ENCODE measurements around the gene NEFH. TPM values are rescaled to one million over a fixed set of nuclear protein-coding genes. Genes with fewer than 3 reads are reported as not detected.

NEFH gene
- polyA plus RNA-seq, 1 of the 3 experiments (the other 2 are of a cell fraction), result 3.5 TPM

DNA sequence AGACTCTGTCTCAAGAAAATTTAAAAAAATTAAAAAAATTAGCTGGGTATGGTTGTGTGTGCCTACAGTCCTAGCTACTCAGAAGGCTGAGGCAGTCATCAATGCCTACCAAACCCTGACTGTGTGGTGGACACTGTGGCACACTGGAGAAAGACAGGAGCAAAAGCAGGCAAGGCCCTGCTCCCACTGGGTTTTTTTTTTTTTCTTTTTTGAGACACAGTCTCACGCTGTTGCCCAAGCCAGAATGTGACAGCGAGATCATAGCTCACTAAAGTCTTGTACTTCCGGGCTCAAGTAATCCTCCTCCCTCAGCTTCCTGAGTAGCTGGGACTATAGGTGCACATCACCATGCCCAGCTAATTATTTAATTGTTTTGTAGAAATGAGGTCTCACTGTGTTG, 4.6 kb downstream of the NEFH start:
- Histone ChIP-seq H3K27ac (ENCODE audit: low read depth in 2 of 2, low read length in 1 of 2) (no peak overlapping the region), H3K4me1 (ENCODE audit: control insufficient read depth in 1 of 2, insufficient read depth in 2 of 2, low read depth in 1 of 2, low read length in 1 of 2) (peaks cover 0 to 10% of the 10 kb centered on the region in 2 experiments; a peak in 1 of 4 replicates), H2AFZ (ENCODE audit: low read depth) (no peak overlapping the region), H3K9ac (no peak overlapping the region), H3K79me2 (ENCODE audit: insufficient read depth) (no peaks in the 10 kb centered on the region), H3K27me3 (ENCODE audit: insufficient read depth) (peaks cover 8% of the 10 kb centered on the region; the same call in 1 of the 2 replicates), H3K4me2 (no peak overlapping the region), H3K9me2 (no peaks in the 10 kb centered on the region), H4K20me1 (ENCODE audit: insufficient read depth) (no peaks in the 10 kb centered on the region), H3K36me3 (replicated peaks in 1 of 2; ENCODE audit: control insufficient read depth in 1 of 2, insufficient read depth in 2 of 2, low read length in 1 of 2) (no peaks in the 10 kb centered on the region), H3K9me3 (no peaks in the 10 kb centered on the region), H3K4me3 (ENCODE audit: low read depth in 2 of 2, low read length in 1 of 2) (no peak overlapping the region), H3F3A (replicated peaks; ENCODE audit: insufficient read depth) (no peaks in the 10 kb centered on the region)
- CTCF ChIA-PET, result no interaction called here
- DNase-seq, result no peak
- WGBS (ENCODE audit: low lambda C conversion rate), result 94% methylated on average over 3 of the region's 3 CpGs
- TF ChIP-seq RCOR1 (IDR thresholded peaks at IDR 0.05; ENCODE audit: low read length), result no peak
- TF ChIP-seq SIN3A (IDR thresholded peaks at IDR 0.05; ENCODE audit: borderline replicate concordance, low read depth, low read length), result no peak
- no peak for TF ChIP-seq RXRA (IDR thresholded peaks at IDR 0.05; ENCODE audit: borderline replicate concordance, low read depth)
- TF ChIP-seq, protein P1, sequence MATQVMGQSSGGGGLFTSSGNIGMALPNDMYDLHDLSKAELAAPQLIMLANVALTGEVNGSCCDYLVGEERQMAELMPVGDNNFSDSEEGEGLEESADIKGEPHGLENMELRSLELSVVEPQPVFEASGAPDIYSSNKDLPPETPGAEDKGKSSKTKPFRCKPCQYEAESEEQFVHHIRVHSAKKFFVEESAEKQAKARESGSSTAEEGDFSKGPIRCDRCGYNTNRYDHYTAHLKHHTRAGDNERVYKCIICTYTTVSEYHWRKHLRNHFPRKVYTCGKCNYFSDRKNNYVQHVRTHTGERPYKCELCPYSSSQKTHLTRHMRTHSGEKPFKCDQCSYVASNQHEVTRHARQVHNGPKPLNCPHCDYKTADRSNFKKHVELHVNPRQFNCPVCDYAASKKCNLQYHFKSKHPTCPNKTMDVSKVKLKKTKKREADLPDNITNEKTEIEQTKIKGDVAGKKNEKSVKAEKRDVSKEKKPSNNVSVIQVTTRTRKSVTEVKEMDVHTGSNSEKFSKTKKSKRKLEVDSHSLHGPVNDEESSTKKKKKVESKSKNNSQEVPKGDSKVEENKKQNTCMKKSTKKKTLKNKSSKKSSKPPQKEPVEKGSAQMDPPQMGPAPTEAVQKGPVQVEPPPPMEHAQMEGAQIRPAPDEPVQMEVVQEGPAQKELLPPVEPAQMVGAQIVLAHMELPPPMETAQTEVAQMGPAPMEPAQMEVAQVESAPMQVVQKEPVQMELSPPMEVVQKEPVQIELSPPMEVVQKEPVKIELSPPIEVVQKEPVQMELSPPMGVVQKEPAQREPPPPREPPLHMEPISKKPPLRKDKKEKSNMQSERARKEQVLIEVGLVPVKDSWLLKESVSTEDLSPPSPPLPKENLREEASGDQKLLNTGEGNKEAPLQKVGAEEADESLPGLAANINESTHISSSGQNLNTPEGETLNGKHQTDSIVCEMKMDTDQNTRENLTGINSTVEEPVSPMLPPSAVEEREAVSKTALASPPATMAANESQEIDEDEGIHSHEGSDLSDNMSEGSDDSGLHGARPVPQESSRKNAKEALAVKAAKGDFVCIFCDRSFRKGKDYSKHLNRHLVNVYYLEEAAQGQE (IDR thresholded peaks at IDR 0.05; ENCODE audit: low read depth, low read length), result no peak
- no peak for TF ChIP-seq GATA2 (CRISPR knock-in tag; IDR thresholded peaks at IDR 0.05)
- TF ChIP-seq, protein P2, sequence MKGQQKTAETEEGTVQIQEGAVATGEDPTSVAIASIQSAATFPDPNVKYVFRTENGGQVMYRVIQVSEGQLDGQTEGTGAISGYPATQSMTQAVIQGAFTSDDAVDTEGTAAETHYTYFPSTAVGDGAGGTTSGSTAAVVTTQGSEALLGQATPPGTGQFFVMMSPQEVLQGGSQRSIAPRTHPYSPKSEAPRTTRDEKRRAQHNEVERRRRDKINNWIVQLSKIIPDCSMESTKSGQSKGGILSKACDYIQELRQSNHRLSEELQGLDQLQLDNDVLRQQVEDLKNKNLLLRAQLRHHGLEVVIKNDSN (IDR thresholded peaks at IDR 0.05; ENCODE audit: borderline replicate concordance, low read depth), result no peak
- no peak for TF ChIP-seq RFX5 (IDR thresholded peaks at IDR 0.05; ENCODE audit: low read length)
- TF ChIP-seq TAF1 (IDR thresholded peaks at IDR 0.05; ENCODE audit: borderline replicate concordance, low read depth, low read length), result no peak
- POLR2A ChIA-PET, result no interaction called here

DNA sequence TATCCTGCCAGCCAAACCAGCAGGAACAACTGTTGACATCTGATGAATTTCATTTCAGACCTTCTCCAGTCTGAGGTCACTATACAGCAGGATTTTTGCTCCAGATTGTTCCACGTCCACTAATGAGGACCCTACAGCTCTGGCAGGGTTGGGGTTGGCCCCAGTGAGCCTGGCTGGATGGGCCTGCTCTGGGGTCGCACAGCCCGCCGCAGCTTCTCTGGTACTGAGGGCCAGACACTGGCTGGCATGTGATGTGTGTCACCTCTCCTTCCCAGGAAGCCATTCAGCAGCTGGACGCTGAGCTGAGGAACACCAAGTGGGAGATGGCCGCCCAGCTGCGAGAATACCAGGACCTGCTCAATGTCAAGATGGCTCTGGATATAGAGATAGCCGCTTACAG, 5.4 kb downstream of the NEFH start:
- POLR2A ChIA-PET, result no interaction called here
- no peak overlapping the region for H3K4me3 ChIP-seq (ENCODE audit: low read depth in 2 of 2, low read length in 1 of 2)
- no peak overlapping the region for H3K9ac ChIP-seq
- H4K20me1 ChIP-seq (ENCODE audit: insufficient read depth), result no peaks in the 10 kb centered on the region
- H3F3A ChIP-seq (replicated peaks; ENCODE audit: insufficient read depth), result no peaks in the 10 kb centered on the region
- no peak for DNase-seq
- peaks cover 0 to 7% of the 10 kb centered on the region in 2 experiments; a peak in 1 of 4 replicates for H3K4me1 ChIP-seq (ENCODE audit: control insufficient read depth in 1 of 2, insufficient read depth in 2 of 2, low read depth in 1 of 2, low read length in 1 of 2)
- H3K79me2 ChIP-seq (ENCODE audit: insufficient read depth), result no peaks in the 10 kb centered on the region
- no peaks in the 10 kb centered on the region for H3K36me3 ChIP-seq (replicated peaks in 1 of 2; ENCODE audit: control insufficient read depth in 1 of 2, insufficient read depth in 2 of 2, low read length in 1 of 2)
- no peaks in the 10 kb centered on the region for H3K9me2 ChIP-seq
- H3K27me3 ChIP-seq (ENCODE audit: insufficient read depth), result peaks cover under 1% of the 10 kb centered on the region; the same call in 1 of the 2 replicates
- H2AFZ ChIP-seq (ENCODE audit: low read depth), result no peak overlapping the region
- CTCF ChIA-PET, result no interaction called here
- H3K9me3 ChIP-seq, result no peaks in the 10 kb centered on the region
- WGBS (ENCODE audit: low lambda C conversion rate), result 88% methylated on average over 5 of the region's 8 CpGs
- no peak overlapping the region for H3K4me2 ChIP-seq
- no peak overlapping the region for H3K27ac ChIP-seq (ENCODE audit: low read depth in 2 of 2, low read length in 1 of 2)
- TF ChIP-seq, protein P3, sequence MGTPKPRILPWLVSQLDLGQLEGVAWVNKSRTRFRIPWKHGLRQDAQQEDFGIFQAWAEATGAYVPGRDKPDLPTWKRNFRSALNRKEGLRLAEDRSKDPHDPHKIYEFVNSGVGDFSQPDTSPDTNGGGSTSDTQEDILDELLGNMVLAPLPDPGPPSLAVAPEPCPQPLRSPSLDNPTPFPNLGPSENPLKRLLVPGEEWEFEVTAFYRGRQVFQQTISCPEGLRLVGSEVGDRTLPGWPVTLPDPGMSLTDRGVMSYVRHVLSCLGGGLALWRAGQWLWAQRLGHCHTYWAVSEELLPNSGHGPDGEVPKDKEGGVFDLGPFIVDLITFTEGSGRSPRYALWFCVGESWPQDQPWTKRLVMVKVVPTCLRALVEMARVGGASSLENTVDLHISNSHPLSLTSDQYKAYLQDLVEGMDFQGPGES (IDR thresholded peaks at IDR 0.05; ENCODE audit: low read depth, low read length), result no peak
- TF ChIP-seq RAD21 (IDR thresholded peaks at IDR 0.05; ENCODE audit: low read length), result no peak
- no peak for TF ChIP-seq MXI1 (IDR thresholded peaks at IDR 0.05; ENCODE audit: low read depth, low read length)
- no peak for TF ChIP-seq NFIC (IDR thresholded peaks at IDR 0.05; ENCODE audit: borderline replicate concordance)
- no peak for TF ChIP-seq MEF2A (IDR thresholded peaks at IDR 0.05; ENCODE audit: borderline replicate concordance, low read depth)
- no peak for TF ChIP-seq EZH2phosphoT487 (IDR thresholded peaks at IDR 0.05; ENCODE audit: borderline replicate concordance, low read depth)
- TF ChIP-seq POLR2AphosphoS5 (IDR thresholded peaks at IDR 0.05; ENCODE audit: low read depth, low read length), result no peak
- TF ChIP-seq SIN3A (IDR thresholded peaks at IDR 0.05; ENCODE audit: borderline replicate concordance, low read depth, low read length), result no peak
- TF ChIP-seq CHD2 (IDR thresholded peaks at IDR 0.05; ENCODE audit: low read length, partially characterized antibody), result no peak
- TF ChIP-seq, protein P4, sequence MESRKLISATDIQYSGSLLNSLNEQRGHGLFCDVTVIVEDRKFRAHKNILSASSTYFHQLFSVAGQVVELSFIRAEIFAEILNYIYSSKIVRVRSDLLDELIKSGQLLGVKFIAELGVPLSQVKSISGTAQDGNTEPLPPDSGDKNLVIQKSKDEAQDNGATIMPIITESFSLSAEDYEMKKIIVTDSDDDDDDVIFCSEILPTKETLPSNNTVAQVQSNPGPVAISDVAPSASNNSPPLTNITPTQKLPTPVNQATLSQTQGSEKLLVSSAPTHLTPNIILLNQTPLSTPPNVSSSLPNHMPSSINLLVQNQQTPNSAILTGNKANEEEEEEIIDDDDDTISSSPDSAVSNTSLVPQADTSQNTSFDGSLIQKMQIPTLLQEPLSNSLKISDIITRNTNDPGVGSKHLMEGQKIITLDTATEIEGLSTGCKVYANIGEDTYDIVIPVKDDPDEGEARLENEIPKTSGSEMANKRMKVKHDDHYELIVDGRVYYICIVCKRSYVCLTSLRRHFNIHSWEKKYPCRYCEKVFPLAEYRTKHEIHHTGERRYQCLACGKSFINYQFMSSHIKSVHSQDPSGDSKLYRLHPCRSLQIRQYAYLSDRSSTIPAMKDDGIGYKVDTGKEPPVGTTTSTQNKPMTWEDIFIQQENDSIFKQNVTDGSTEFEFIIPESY (IDR thresholded peaks at IDR 0.05; ENCODE audit: borderline replicate concordance, low read depth), result no peak
- no peak for TF ChIP-seq YY1 (IDR thresholded peaks at IDR 0.05; ENCODE audit: low read depth)
- TF ChIP-seq SMC3 (IDR thresholded peaks at IDR 0.05; ENCODE audit: low read depth, low read length), result no peak
- TF ChIP-seq, protein P5, sequence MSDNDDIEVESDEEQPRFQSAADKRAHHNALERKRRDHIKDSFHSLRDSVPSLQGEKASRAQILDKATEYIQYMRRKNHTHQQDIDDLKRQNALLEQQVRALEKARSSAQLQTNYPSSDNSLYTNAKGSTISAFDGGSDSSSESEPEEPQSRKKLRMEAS (IDR thresholded peaks at IDR 0.05; ENCODE audit: low read depth), result no peak
- no peak for TF ChIP-seq EP300 (IDR thresholded peaks at IDR 0.05; ENCODE audit: borderline replicate concordance in 1 of 2, low read depth in 1 of 2, low read length in 1 of 2)
